SU-DHL-6 (cell line): Measurements from ENCODE around the gene IPO9.

ENCODE experiments used
- H2AFZ ChIP-seq: fragments of 200-600 bp; sonication (generic); 2 replicates; pipeline ENCODE4 v1.6.1; 2014; ENCODE audit warnings: low read depth, mild to moderate bottlenecking, moderate library complexity, mixed read lengths, antibody characterized with exemption, low read length; ENCODE audit not compliant: severe bottlenecking
- H3F3A ChIP-seq: fragments of 200-600 bp; shearing (Covaris generic); 2 replicates; pipeline ENCODE4 v1.6.0; 2016; ENCODE audit warnings: antibody characterized with exemption, mild to moderate bottlenecking; ENCODE audit not compliant: insufficient read depth
- H3K27ac ChIP-seq: fragments of 200-600 bp; sonication (generic); 2 replicates; pipeline ENCODE4 v1.5.1; 2016; ENCODE audit warnings: low read depth, mild to moderate bottlenecking, low read length, moderate library complexity, mixed read lengths
- H3K27me3 ChIP-seq: fragments of 200-600 bp; sonication (generic), shearing (Covaris generic); 2 replicates; pipeline ENCODE4 v1.6.0; 2014; ENCODE audit warnings: mild to moderate bottlenecking, low read length
- H3K36me3 ChIP-seq: fragments of 200-600 bp; sonication (generic); 2 replicates; pipeline ENCODE4 v1.6.1; 2014; ENCODE audit warnings: mild to moderate bottlenecking, low read length, mixed read lengths
- H3K4me2 ChIP-seq: fragments of 300-600, 200-600 bp; shearing (Covaris generic), sonication (generic); 2 replicates; pipeline ENCODE4 v1.6.0; 2014; ENCODE audit warnings: low read length, low read depth, mild to moderate bottlenecking; ENCODE audit not compliant: poor library complexity, severe bottlenecking
- H3K4me3 ChIP-seq: fragments of 200-600 bp; sonication (generic); 2 replicates; pipeline ENCODE4 v1.5.1; 2014; ENCODE audit warnings: antibody characterized with exemption, low read length, mild to moderate bottlenecking, mixed read lengths; ENCODE audit not compliant: insufficient read depth, poor library complexity, severe bottlenecking
- H3K79me2 ChIP-seq: fragments of 200-600 bp; sonication (generic); 2 replicates; pipeline ENCODE4 v1.6.1; 2014; ENCODE audit warnings: mild to moderate bottlenecking, low read length, moderate library complexity; ENCODE audit not compliant: insufficient read depth
- H3K9ac ChIP-seq: fragments of 200-600 bp; sonication (generic); 2 replicates; pipeline ENCODE4 v1.7.0; 2014; ENCODE audit warnings: mild to moderate bottlenecking, low read length
- H3K9me2 ChIP-seq: fragments of 200-600 bp; sonication (generic); replicated peaks from 2 replicates; pipeline ENCODE4 v1.6.1; 2014; ENCODE audit warnings: low read length; ENCODE audit not compliant: insufficient read depth
- H3K9me3 ChIP-seq: fragments of 200-600 bp; sonication (generic); 2 replicates; pipeline ENCODE4 v1.6.1; 2014; ENCODE audit warnings: low read length, mixed read lengths; ENCODE audit not compliant: insufficient read depth
- H4K20me1 ChIP-seq: fragments of 200-600 bp; sonication (generic); 2 replicates; pipeline ENCODE4 v1.6.1; 2014; ENCODE audit warnings: low read depth, mild to moderate bottlenecking, antibody characterized with exemption, low read length, moderate library complexity, mixed read lengths
- CTCF ChIP-seq: fragments of 200-600 bp; sonication (generic); IDR thresholded peaks from one replicate; pipeline ENCODE4 v1.5.1; 2017; ENCODE audit warnings: antibody characterized with exemption, mild to moderate bottlenecking, low read length, moderate library complexity; ENCODE audit not compliant: insufficient read depth, poor library complexity, severe bottlenecking
- EZH2phosphoT487 ChIP-seq: fragments of 200-600 bp; sonication (generic), shearing (Covaris generic); conservative IDR thresholded peaks from 2 replicates; pipeline ENCODE4 v1.6.1; 2018; ENCODE audit warnings: mild to moderate bottlenecking, antibody characterized with exemption, low read length, moderate library complexity, mixed read lengths

IPO9 gene

DNA sequence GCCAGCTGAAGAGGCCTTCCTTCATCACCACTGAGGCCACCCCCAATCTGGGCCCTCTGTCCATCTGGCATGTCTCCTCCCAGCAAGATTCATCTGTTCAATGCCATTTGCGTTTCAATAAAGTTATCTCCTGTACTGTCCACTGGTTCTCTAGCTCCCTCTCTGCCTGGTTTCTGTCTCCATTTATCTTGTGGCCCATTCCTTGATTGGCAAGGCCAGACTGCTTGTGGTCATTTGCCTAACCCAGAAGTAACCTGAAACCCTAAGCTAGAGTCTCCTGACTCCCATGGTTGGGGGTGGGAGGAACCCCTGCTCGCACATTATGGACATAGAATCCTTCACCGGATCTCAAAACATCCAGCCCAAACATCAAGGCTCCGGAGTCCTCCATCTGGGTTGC, 2.1 kb upstream of the IPO9 start:
- H4K20me1 ChIP-seq, result peaks cover 11% of the 10 kb centered on the region; the same call in 1 of the 2 replicates
- no peak overlapping the region for H3K4me2 ChIP-seq
- H3K9me3 ChIP-seq, result no peaks in the 10 kb centered on the region
- H3K36me3 ChIP-seq, result no peaks in the 10 kb centered on the region
- H3K4me3 ChIP-seq, result no peak overlapping the region
- H3K9ac ChIP-seq, result no peak overlapping the region
- H2AFZ ChIP-seq, result no peak overlapping the region
- no peak for TF ChIP-seq EZH2phosphoT487
- no peak for TF ChIP-seq CTCF
- peaks cover 28% of the 10 kb centered on the region for H3K79me2 ChIP-seq
- no peak overlapping the region for H3K27ac ChIP-seq
- H3F3A ChIP-seq, result no peaks in the 10 kb centered on the region
- no peaks in the 10 kb centered on the region for H3K9me2 ChIP-seq
- no peaks in the 10 kb centered on the region for H3K27me3 ChIP-seq

DNA sequence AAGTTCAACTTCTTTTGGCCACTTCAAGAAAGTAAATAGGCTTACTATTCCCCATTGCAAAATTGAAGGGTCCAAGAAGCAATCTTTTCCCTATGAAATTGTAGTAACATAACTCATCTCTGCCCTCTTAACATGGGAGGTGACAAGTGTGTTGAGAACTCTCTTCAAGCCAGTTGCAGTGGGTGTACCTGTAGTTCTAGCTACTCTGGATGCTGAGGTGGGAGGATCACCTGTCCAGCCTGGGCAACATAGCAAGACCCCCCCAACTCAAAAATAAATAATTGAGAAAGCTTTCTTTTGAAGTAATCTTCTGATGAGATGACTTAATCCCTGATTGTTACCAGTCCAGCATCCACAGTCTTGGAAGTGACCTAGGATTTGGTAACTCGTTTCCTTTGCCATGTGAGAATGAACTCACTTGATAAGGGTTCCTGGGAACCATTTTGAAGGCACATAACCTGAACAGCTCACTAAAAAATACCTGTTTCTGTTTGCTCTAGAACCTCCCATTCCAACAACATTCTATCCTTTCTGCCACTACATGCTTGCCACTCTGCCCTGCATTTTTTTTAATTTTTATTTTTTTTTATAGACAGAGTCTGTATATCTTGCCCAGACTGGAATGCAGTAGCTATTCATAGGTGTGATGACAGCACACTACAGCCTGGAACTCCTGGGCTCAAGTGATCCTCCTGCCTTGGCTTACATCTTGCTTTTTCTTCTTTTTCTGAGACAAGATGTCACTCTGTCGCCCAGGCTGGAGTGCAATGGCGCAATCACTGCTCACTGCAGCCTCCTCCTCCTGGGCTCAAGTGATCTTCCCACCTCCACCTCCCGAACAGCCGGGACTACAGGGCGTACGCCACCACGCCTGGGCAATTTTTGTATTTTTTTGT, 1.4 kb upstream of the IPO9 start:
- Histone ChIP-seq H3K27ac (no peak overlapping the region), H3K27me3 (no peaks in the 10 kb centered on the region), H3K4me2 (no peak overlapping the region), H3K9me2 (no peaks in the 10 kb centered on the region), H3K4me3 (no peak overlapping the region), H3K9ac (no peak overlapping the region), H3F3A (no peaks in the 10 kb centered on the region), H2AFZ (no peak overlapping the region), H4K20me1 (peaks cover 11% of the 10 kb centered on the region; the same call in 1 of the 2 replicates), H3K9me3 (no peaks in the 10 kb centered on the region), H3K79me2 (peaks cover 35% of the 10 kb centered on the region), H3K36me3 (no peaks in the 10 kb centered on the region)
- no peak for TF ChIP-seq CTCF
- no peak for TF ChIP-seq EZH2phosphoT487

DNA sequence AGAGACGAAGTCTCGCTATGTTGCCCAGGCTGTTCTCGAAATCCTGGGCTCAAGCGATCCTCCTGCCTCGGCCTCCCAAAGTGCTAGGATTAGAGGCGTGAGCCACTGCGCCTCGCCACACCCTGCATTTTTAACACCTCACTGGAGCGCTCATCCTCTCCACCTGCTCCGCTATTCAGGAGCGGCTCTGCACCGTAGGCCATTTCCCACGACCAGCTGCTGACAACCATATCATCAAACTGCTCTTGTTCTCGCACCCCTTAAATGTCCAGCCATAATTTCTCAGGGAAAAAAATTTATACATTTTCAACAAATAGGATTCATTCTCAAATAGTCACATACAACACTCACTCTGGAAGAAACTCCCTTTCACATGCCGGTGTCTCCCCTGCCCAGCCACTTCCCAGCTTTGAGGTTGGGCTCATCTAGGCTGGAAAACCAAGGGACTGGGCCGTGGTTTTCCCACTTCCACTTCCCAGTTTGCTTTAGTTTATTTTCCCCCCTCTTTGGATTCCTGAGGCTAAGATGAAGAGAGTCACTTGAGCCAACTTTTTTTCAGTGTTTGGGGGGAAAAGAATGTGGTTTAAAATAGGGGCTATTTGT, 639 bp upstream of the IPO9 start:
- peak overlapping the region; percentile 41 for H3K4me3 ChIP-seq
- peak overlapping the region; percentile 17 for H2AFZ ChIP-seq
- no peaks in the 10 kb centered on the region for H3K36me3 ChIP-seq
- peaks cover 11% of the 10 kb centered on the region; the same call in 1 of the 2 replicates for H4K20me1 ChIP-seq
- H3F3A ChIP-seq, result no peaks in the 10 kb centered on the region
- peak overlapping the region; percentile 58 for H3K4me2 ChIP-seq
- no peaks in the 10 kb centered on the region for H3K27me3 ChIP-seq
- no peak for TF ChIP-seq CTCF
- TF ChIP-seq EZH2phosphoT487, result no peak
- peak overlapping the region; percentile 96 for H3K9ac ChIP-seq
- H3K27ac ChIP-seq, result no peak overlapping the region
- peaks cover 42% of the 10 kb centered on the region for H3K79me2 ChIP-seq
- H3K9me2 ChIP-seq, result no peaks in the 10 kb centered on the region
- H3K9me3 ChIP-seq, result no peaks in the 10 kb centered on the region
